DMS 273 (cell line): ENCODE results near the gene AEBP2.
A peak's percentile ranks its signal among the peaks of the same experiment; 100 is the strongest.

Experiments used
- DNase-seq: peaks from one replicate; lab custom pipeline; 2025; ENCODE audit not compliant: unreplicated experiment; lab: John Stamatoyannopoulos, UW

AEBP2 gene

DNA sequence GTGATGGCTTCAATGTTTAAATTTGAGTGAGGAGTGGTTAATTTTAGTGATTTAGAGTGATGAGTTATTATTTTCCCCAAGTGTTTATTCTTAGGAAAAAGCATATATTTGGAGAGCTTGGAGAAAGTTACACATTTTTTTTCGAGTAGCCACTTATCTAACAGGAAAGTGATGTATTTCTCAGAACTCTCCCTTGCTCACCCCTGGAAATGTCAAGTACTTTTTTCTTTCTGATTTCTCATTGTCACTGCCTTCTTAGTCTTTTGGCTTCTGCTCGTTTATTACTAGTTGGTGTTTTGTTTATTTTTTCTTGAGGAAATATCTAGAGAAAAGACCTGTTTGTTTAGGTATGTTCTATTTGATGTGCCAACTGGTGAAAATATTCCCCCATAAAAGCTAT lies 58.8 kb downstream of the AEBP2 start:
- no peak for DNase-seq

DNA sequence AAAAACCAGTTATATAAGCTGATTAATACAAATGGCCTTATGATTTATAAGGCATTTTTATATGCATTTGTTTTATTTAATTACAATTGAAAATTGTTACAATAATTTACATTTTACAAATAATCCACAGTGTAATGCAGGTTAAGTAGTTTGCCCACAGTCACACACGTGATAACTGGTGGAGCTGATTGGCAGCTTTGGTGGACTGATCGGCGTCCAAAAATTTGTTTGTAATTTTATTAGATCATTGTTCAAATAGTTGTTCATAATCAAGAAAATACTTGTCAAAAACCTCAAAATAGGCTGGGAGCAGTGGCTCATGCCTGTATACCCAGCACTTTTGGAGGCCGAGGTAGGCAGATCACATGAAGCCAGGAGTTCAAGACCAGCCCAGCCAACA lies 59.7 kb downstream of the AEBP2 start:
- DNase-seq: no peak

DNA sequence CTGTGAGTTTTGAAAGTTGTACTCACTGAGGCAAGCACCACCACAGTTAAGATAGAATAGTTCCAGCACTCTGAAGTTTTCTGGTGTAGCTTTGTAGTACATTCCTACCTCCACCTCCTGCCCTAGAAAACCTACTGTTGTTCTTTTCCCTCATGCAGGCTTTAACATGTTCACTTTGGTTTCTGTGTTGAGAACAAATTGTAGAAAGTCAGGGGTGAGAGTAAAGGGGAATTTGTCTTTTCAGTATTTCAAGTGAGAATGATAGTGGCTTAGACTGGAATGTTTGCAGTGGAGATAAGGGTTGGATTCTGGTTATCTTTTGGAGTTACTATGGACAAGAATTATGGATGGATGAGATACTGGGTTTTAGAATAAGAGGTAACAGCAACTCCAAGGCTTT lies 67.2 kb downstream of the AEBP2 start:
- no peak for DNase-seq

DNA sequence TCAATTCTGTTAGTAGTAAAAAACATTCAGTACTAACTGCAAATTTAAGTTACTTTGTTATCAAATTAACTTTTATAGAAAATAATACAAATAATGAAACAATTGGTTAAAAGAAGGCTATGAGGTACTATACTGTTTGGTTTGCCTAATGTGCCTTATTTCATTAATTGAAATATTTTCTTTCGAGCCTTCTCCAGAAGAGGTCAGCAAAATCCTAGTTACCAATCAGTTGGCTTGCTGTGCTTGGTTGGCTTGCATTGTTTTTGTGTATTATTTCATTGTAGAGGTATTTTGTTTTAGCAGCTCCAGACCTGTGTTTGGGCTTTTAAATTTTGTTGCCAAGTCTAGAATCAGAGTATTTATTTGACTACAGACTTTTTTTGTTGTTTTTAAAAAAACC lies 68.5 kb downstream of the AEBP2 start:
- DNase-seq: peak; percentile 12

DNA sequence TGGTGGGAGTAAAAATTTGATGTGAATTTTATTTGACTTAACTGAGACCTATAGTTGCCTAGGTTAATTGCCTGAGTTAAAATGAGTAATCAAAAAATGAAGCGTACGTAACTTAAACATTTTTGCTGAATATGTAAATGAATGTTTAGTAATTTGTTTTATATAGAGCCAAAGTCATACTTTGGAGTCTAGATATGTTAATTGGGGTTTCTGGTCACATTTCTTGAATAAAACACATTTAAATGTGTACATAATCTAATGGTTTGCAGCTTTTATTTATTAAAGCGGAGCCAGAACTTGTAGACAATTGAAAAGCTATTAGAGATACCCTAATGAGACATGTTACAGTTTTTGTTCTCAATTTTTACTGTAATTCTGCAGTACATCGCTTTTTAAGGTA lies 71.2 kb downstream of the AEBP2 start:
- DNase-seq: no peak

DNA sequence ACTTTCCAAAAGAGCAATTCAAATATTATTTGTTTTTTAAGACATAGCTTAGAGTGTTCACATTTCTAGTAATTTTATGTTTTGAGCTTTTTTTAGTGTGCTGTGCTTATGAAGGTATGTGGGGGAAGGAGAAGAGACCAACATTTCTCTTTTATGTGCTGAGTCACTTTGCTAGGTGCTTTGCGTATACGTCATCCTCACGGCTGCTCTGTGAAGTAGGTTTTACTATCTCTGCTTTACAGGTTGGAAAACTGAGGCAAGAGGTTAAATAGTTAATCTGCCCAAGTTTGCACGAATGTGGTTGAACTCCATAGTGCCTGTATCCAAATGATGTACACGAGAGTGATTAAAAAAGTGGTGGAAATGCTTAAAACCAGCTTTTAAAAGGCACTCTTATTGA lies 75.9 kb downstream of the AEBP2 start:
- DNase-seq: no peak

DNA sequence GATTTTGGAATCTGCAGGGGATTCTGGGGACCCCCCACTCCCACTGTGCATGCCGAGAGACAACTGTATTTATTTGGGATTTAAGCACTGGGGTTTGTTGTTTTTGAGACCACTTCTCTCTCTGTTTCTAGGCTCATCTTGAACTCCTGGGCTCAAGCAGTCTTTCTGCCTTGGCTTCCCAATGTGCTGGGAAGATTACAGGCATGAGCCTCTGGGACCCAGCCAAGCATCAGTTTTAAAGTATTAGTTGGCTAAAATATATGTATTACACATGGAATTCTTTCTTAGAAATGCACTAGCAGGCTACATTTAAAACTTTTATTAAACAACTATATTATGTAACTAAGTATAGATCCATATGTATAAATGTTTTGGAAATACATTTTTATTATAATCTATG lies 78.3 kb downstream of the AEBP2 start:
- DNase-seq: no peak

DNA sequence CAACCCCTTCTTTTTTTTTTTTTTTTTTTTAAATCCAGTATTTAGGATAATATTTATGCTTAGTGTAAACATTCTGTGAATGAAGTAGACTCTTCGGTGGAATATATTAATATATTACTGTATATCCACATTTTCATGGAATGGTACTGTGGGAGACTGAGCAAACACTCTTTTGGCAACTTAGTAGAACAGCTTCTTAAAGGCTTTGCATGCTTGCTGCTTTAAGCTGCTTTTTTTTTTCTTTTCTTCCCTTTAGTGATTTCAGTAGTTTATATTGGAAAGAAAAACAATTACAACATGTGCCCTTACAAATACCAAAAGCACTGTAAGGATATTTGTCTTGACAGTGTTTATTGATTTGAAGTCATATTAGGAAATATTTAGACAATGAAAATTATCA lies 78.9 kb downstream of the AEBP2 start:
- no peak for DNase-seq

DNA sequence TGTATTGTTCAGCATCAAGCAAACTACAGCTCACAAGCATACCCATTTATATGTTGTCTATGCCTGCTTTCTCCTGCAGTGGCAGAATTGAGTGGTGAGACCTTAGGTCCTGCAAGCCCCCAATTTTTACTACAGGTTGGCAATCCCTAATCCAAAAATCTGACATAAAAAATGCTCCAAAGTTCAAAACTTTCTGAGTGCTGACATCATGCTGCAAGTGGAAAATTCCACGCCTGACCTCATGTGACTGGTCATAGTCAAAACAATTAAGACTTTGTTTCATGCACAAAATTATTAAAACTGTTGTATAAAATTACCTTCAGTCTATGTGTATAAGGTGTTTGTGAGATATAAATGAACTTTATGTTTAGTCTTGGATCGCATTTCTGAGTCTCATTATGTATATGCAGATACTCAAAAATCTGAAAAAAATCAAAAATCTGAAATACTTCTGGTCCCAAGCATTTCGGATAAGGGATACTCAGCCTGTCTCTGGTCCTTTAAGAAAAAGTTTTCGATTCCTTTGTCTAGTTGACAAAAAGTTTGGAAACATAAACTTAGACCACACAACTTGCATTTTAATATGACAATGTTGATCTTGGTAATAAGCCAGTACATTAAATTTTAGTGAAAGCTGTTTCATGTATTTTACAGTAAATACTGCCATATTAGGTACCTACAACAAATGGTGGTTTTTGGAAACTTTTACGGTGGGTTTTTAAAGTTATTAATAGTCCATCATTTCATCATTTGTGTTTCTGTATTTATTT lies 81.5 kb downstream of the AEBP2 start:
- DNase-seq: no peak

DNA sequence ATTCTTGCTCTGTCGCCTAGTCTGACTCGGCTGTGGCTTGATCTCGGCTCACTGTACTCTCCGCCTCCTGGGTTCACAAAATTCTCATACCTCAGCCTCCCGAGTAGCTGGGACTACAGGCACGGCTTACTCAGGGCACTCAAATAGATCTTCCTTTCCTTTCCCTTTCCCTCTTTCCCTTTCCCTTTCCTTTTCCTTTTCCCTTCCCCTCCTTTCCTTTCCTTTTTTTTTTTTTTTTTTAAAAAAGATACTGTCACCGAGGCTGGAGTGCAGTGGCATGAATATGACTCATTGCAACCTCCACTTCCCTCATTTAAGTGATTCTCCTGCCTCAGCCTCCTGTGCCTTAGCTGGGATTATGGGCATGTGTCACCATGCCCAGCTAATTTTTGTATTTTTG lies 86.0 kb downstream of the AEBP2 start:
- DNase-seq: no peak

DNA sequence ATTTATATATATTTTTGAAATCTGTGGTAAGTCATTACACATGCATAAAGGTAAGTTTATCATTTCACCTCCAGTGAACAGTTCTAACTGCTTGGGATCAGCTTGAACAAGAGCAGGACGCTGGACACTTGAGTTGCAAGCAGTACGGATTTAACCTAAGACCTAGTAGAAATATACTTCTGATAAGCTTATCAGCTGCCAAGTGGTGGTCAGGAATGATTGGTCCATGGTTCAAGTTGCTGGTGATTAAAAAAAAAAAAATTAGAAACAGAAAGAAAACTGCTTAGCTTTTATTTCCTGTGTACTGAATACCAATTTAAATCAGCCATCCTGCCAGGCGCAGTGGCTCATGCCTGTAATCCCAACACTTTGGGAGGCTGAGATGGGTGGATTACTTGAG lies 88.6 kb downstream of the AEBP2 start:
- no peak for DNase-seq

DNA sequence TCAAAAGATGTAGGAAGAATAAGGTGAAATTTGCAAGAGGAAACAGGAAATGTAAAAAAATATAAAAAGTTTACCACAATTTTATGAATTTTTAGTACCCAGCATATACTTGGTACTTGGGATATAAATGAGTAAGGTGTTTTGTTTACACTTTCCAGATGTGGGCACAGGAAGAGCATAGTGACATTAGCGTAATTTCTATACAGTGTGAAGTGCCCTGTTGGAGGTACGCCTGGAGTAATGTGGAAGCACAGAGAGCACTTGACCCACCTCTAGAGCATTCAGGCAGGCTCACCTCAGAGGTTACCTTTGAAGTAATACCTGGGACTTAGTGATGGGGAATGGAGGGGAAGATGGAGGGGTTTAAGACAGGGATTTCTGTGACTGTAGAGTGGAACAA lies 89.5 kb downstream of the AEBP2 start:
- no peak for DNase-seq

DNA sequence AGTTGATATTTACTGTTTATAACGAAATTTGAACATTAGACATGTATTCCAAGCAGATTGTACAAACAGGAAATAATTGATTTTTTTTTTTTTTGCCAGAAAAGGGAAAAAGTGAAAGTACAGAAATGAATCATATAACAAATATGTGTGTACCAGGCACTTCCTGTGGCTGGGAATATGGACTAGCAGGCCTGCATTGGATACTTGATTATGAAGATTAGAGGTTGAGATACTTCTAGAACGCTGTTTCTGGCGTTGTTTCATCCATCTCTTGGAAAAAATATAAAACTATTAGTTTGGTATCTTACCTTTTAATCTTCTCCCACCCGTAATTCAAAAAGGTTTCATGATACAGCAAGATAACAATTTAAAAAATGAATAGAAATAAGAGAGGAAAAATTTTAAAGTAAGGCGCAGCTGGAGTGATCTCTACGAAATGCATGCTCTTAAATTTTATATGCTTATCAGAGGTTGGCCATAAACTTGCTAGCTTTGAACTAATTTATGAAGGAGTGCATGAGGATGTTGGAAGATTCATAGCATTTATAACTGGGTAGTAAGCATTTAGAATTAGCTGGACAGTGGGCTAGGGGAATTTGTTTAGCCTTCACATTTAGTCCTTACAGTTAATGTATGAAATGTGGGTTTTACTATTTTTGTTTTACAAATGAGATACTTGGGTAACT lies 90.8 kb downstream of the AEBP2 start:
- DNase-seq: no peak

DNA sequence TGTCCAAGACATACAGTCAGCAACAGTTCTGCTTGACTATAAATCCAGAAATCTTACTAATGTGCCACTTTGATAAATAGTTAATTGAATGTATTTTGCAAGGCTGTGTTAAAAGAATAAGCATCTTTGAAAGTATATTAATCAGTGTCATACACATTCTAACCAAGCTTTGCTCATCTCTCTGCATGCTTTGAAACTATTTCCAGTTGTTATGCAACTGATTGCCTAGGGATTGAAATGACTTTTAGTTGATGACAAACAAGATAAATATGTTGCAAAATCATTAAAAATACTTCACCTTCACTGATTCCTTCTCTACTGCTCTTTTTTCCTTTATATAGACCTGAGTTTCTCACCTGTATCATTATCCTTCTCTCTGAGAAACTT lies 91.3 kb downstream of the AEBP2 start:
- DNase-seq: no peak

DNA sequence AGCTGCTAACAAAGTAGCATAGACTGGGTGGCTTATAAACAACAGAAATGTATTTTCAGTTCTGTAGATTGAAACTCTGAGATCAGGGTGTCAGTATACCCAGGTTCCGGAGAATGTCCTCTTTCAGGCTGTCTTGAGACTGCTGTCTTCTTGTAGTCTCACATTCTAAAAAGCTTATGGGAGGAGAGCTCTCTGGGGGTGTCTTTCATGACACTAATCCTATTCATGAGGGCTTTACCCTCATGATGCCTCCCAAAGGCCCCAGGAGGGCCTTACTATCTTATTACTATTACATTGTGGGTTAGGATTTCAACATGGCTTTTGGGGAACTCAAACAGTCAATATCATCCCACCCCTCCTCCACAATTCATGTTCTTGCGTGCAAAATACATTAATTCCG lies 94.3 kb downstream of the AEBP2 start:
- no peak for DNase-seq

DNA sequence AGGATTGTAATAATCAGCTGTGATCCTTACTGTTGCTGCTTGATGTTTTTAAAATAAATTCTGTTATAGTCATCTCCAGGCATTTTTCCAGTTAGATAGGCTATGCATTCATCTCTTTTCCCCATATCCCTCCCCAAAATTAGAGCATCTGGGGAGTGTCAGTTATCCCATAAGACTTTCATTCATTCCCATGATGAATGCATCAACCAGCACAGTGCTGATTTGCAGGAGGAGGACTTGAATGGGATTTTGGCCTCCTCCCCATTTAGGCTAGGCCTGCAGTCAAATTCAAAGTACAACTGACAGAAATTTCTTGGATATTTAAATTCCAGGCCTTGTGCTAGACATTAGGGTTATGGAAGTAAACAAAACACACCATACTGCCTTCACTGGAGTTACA lies 99.8 kb downstream of the AEBP2 start:
- DNase-seq: no peak

DNA sequence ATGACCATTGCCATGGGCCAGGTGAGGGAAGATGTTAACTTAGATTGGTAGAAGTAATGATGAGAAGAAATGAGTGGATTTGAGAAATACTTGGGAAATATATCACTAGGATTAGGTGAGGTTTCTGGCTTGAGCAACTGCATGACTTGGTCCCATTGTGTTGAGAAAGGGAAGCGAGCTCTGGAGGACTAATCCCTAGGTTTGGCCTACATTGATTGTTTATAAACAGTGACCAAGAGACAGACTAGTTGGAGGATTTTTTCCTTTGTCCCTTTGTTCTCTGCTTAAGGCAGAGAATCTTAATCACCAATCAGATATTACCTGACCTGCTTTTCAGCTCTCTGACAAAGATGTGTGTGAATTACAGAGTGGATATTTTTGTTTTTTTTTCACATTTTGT lies 100.5 kb downstream of the AEBP2 start:
- no peak for DNase-seq

DNA sequence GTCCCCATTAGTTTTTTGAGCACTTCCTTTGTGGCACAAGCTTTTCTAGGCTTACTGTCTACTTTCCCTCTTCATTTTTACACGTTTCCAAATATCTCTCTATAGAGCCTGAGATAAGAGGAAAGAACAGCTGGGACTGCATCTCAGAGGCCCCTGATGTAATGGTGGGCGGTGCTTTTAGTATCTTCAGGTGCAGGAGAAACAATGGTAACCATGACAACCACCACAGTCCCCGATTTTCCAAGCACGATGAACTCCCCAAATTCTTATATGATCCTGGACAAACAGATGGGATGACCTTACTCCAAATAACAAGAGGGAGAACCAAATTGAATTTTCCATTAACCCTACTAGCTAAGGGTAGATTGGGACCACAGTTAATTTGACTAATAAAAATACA lies 103.3 kb downstream of the AEBP2 start:
- no peak for DNase-seq

DNA sequence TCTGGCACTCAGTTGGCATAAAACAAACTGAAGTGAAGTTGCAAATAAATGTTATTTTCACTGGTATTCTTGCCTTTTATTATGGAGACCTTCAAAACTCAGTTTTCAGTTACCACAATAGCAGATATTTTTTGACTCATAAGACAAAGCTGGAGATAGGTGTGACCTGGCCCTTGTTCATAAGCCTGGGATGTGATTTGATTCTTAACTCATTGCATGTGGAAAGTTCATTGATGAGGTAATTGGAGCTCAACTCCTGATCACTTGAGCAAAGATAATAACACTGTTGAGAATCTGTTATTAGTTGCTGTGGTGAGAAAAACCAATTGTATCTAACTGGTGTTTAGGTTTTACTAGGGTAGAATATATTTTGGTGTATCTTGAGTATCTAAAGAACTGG lies 105.1 kb downstream of the AEBP2 start:
- no peak for DNase-seq

DNA sequence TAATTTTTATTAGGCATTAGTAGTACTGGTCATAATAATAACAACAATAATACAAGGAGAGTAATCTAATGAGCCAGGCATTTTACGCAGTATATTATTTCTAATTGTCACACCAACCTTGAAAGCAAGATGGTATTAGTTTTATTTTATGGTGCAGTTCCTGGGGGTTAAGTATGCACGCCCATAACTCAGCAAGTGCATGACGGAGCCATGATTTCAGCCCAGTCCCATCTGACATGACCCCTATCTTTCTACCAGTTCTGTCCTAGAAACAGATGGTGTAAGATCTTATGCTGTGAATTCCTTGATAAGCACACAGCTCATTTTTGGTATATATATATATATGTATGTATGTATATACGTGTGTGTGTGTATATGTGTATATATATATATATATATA lies 106.0 kb downstream of the AEBP2 start:
- DNase-seq: no peak

DNA sequence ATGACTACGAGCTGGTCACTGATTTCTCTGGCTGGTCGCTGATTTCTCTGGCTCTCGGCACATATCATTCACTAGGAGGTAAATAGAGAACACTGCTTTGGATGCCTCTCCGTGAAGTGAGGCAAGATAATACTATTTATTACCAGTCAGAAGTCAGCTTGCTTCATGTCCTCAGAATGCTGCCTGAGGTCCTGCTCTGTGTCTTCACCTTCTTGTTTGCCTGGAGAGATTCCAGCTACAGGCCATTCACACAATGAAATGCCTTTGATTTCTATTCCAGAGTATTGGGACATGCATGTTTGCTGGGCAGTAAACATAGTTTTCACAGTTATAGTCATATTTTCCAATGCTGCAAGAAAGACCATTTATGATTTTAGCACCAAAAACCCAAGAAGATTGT lies 106.7 kb downstream of the AEBP2 start:
- DNase-seq: no peak

DNA sequence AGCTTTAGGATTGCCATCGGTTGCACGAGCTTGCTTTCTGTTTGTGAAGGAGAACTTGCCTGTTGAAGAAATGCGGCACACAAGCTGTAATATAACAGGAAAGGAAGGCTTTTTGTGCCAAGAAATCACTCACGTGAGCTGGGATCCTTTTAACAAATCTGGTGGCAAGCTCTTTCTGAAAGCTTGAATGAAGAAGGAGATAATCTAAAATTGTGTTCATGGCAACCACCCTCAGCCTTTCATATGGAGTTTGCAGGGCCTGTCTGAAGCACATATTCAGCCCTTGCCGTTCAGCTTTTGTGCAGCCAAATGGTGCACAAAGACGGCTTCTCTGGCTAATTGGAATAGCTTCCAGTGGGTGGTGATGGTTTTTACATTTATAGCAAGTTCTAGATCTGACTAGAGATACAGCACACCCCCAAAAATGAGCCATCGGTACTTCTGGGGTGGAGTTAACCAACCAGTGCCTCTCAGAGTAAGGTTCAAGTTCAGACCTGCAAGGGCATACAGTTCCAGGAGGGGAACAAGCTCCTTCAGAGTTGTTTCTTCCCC lies 107.4 kb downstream of the AEBP2 start:
- DNase-seq: no peak

DNA sequence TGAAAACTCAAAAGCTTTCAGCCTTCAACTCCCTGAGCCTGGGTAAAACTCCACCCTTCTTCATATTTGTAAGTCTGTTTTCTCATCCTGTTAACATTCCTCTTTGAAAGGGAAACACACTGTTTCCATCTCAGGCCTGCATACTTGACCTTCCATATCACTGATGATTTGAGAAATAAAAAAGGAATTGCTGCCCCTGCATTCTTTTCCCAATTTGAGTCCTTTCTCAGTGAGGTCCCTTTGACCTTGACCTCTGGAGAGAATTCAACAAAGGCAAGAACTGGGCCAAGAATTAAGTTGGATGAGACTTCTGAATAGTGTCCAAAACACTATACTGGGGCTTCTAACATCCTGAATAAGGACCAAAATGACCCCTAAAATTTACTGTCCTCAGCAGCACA lies 108.0 kb downstream of the AEBP2 start:
- no peak for DNase-seq
